22Rv1 (cell line): ENCODE results near the gene RNF150.

Experiments
- ZFX ChIP-seq: fragments of 450-650 bp; IDR thresholded peaks from 2 replicates; pipeline ENCODE4 v1.6.1; 2017; ENCODE audit warnings: antibody characterized with exemption, borderline replicate concordance
- TF ChIP-seq, protein P1 (sequence below): fragments of 450-650 bp; IDR thresholded peaks from 2 replicates; pipeline ENCODE4 v1.5.1; 2017; ENCODE audit warnings: mild to moderate bottlenecking

DNA sequence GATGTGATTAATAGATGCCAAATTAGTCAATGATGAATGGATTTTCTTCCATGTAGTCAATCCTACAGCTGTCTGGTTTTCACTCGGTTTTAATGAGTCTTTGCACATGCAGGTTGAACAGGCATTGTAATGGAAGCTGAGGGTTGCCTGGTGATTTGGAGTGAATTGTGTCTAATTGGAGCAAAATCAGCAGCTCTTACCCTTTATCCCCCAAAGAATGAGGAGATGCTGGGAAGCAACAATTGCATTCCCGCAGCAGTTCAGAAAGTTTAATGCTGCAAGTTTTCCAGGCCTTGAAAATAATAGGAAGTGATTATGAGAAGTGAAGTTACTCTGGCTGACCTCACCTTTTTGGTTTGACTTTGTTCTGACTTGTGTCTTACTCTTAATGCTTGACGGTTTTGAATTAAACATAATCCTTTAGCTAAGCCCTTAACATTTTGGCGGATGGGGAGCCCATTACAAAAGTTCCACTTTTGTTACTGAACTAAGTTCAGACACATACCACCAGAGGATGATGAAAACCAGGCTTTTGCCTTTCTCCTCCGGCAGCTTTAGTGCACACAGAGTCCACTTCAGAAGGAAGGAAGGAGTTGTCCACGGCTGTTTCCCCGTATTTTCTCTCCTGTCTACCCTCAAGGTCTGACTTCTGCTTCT, 298.3 kb downstream of the RNF150 start:
- TF ChIP-seq, protein P1, sequence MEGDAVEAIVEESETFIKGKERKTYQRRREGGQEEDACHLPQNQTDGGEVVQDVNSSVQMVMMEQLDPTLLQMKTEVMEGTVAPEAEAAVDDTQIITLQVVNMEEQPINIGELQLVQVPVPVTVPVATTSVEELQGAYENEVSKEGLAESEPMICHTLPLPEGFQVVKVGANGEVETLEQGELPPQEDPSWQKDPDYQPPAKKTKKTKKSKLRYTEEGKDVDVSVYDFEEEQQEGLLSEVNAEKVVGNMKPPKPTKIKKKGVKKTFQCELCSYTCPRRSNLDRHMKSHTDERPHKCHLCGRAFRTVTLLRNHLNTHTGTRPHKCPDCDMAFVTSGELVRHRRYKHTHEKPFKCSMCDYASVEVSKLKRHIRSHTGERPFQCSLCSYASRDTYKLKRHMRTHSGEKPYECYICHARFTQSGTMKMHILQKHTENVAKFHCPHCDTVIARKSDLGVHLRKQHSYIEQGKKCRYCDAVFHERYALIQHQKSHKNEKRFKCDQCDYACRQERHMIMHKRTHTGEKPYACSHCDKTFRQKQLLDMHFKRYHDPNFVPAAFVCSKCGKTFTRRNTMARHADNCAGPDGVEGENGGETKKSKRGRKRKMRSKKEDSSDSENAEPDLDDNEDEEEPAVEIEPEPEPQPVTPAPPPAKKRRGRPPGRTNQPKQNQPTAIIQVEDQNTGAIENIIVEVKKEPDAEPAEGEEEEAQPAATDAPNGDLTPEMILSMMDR: no peak
- no peak for TF ChIP-seq ZFX
